A673 (cell line): ENCODE results near the gene U2AF1L4. TPM values are rescaled to one million over a fixed set of nuclear protein-coding genes. Genes with fewer than 3 reads are reported as not detected.

ENCODE experiments used
- BruUV-seq: library from RNA; stranded (reverse); fragments of 400-500 nt; replicated peaks from 2 replicates; lab custom pipeline; 2021; lab: Mats Ljungman, UMichigan
- CTCF ChIA-PET: fragments of 300-600 bp; sonication (Branson Sonifier 250); formaldehyde crosslinking; loops from one replicate; lab custom pipeline; 2022; ENCODE audit warnings: antibody characterized with exemption; lab: Charles Lee
- POLR2A ChIA-PET: fragments of 300-600 bp; sonication (Branson Sonifier 250); formaldehyde crosslinking; loops from one replicate; lab custom pipeline; 2022; ENCODE audit warnings: antibody characterized with exemption; ENCODE audit not compliant: low non-redundant PET; lab: Charles Lee
- DNase-seq: peaks from one replicate; pipeline ENCODE4 v3.0.0-alpha.2; 2015; ENCODE audit warnings: low spot score
- H3K27ac ChIP-seq: fragments of 200-600 bp; sonication (generic); 2 replicates; pipeline ENCODE4 v1.5.1; 2016; ENCODE audit warnings: mixed run types, low read depth, mild to moderate bottlenecking, mixed read lengths, antibody characterized with exemption, low read length; ENCODE audit not compliant: poor library complexity, severe bottlenecking
- H3K27me3 ChIP-seq: fragments of 200-600 bp; sonication (generic); replicated peaks from 2 replicates; pipeline ENCODE4 v1.6.1; 2017; ENCODE audit warnings: mixed run types, low read depth, mild to moderate bottlenecking, mixed read lengths, antibody characterized with exemption, low read length; ENCODE audit not compliant: insufficient read depth, poor library complexity
- H3K36me3 ChIP-seq: fragments of 200-600 bp; sonication (generic); 2 replicates; pipeline ENCODE4 v1.6.1; 2016; ENCODE audit warnings: mixed run types, mild to moderate bottlenecking, mixed read lengths, antibody characterized with exemption, low read length; ENCODE audit not compliant: insufficient read depth, poor library complexity, severe bottlenecking
- H3K4me1 ChIP-seq: fragments of 200-600 bp; sonication (generic); 2 replicates; pipeline ENCODE4 v1.6.1; 2017; ENCODE audit warnings: mixed run types, mild to moderate bottlenecking, mixed read lengths, antibody characterized with exemption, low read length; ENCODE audit not compliant: insufficient read depth, poor library complexity, severe bottlenecking
- H3K4me3 ChIP-seq: fragments of 200-600 bp; sonication (generic); 2 replicates; pipeline ENCODE4 v1.5.1; 2016; ENCODE audit warnings: low read depth, mixed run types, mild to moderate bottlenecking, mixed read lengths, low read length; ENCODE audit not compliant: poor library complexity, severe bottlenecking
- H3K9me3 ChIP-seq: fragments of 200-600 bp; sonication (generic); 2 replicates; pipeline ENCODE4 v1.6.1; 2016; ENCODE audit warnings: mixed run types, low read depth, mild to moderate bottlenecking, mixed read lengths, antibody characterized with exemption, low read length; ENCODE audit not compliant: poor library complexity, severe bottlenecking
- CTCF ChIP-seq: fragments of 300-800, 200-600 bp; sonication (generic); conservative IDR thresholded peaks from 2 replicates; pipeline ENCODE4 v1.5.1; 2017; ENCODE audit warnings: low read depth, mild to moderate bottlenecking, antibody characterized with exemption, low read length, moderate library complexity, mixed read lengths
- EZH2 ChIP-seq: fragments of 200-600 bp; sonication (generic); IDR thresholded peaks from 2 replicates; pipeline ENCODE4 v1.6.1; 2017; ENCODE audit warnings: borderline replicate concordance, low read depth, mild to moderate bottlenecking, mixed read lengths, antibody characterized with exemption, low read length; ENCODE audit not compliant: poor library complexity, severe bottlenecking
- intact Hi-C: fragments of 100-400 bp; cut with micrococcal nuclease; formaldehyde crosslinking; loops from one replicate; pipeline ENCODE4 v1.10.0; 2022; ENCODE audit not compliant: unreplicated experiment
- total RNA-seq: library from RNA; stranded (reverse); gene quantifications from 2 replicates; pipeline ENCODE4 v1.2.3, GENCODE V29; 2021

The U2AF1L4 gene
- total RNA-seq, 1 experiment from 2014 or later, result 21.0 TPM

GRCh38 chr19:35693422-35693821, 51.8 kb downstream of the U2AF1L4 start:
- no peaks in the 10 kb centered on the region for H3K4me1 ChIP-seq
- intact Hi-C loops, result loop anchor here (2.0 to 5.0 kb wide), 2 partner anchors 129 to 239 kb away; no protein-coding TSS in a partner anchor
- ChIA-PET CTCF (interaction anchor here (0.7 kb wide), 1 partner anchor 12 kb away, joined by 4 read pairs; no protein-coding TSS in a partner anchor), POLR2A (no interaction called here)
- H3K27ac ChIP-seq, result no peak overlapping the region
- DNase-seq, result no peak
- BruUV-seq, result no TSS peak
- H3K9me3 ChIP-seq, result no peaks in the 10 kb centered on the region
- no peaks in the 10 kb centered on the region for H3K36me3 ChIP-seq
- H3K27me3 ChIP-seq, result no peaks in the 10 kb centered on the region
- H3K4me3 ChIP-seq, result no peak overlapping the region
- TF ChIP-seq CTCF (no peak), EZH2 (no peak)

Other genes starting within 250 kb of the U2AF1L4 start
- gene DMKN, start 231.8 kb downstream of the U2AF1L4 start, total RNA-seq, result not detected in 2 replicates
- gene SBSN, start 217.1 kb downstream of the U2AF1L4 start, total RNA-seq, result not detected in 2 replicates
- not detected in 2 replicates for gene GAPDHS, start 212.0 kb downstream of the U2AF1L4 start, total RNA-seq
- 105 and 115 TPM in 2 replicates for gene TMEM147, start 199.8 kb downstream of the U2AF1L4 start, total RNA-seq
- gene ATP4A, start 181.8 kb downstream of the U2AF1L4 start, total RNA-seq, result not detected in 2 replicates
- not detected in 2 replicates for gene PMIS2, start 159.2 kb downstream of the U2AF1L4 start, total RNA-seq
- 31.1 and 33.5 TPM in 2 replicates for gene HAUS5, start 132.7 kb downstream of the U2AF1L4 start, total RNA-seq
- gene RBM42, start 116.4 kb downstream of the U2AF1L4 start, total RNA-seq, result 104 and 106 TPM in 2 replicates
- 0.73 and 1.3 TPM in 2 replicates for gene ETV2, start 103.7 kb downstream of the U2AF1L4 start, total RNA-seq
- 456 and 467 TPM in 2 replicates for gene COX6B1, start 97.1 kb downstream of the U2AF1L4 start, total RNA-seq
- gene UPK1A, start 78.9 kb downstream of the U2AF1L4 start, total RNA-seq, result not detected in 2 replicates
- not detected in 2 replicates for gene ZBTB32, start 40.9 kb downstream of the U2AF1L4 start, total RNA-seq
- gene KMT2B, start 27.4 kb downstream of the U2AF1L4 start, total RNA-seq, result 49.1 and 51.0 TPM in 2 replicates
- 4.9 and 5.8 TPM in 2 replicates for gene IGFLR1, start 3.0 kb downstream of the U2AF1L4 start, total RNA-seq
- 58.8 and 67.7 TPM in 2 replicates for gene PSENEN, start 233 bp upstream of the U2AF1L4 start, total RNA-seq
- gene LIN37, start 3.2 kb upstream of the U2AF1L4 start, total RNA-seq, result 11.3 and 13.2 TPM in 2 replicates
- gene HSPB6, start 11.6 kb upstream of the U2AF1L4 start, total RNA-seq, result 0.50 TPM in 1 of 2 replicates, not detected in the other
- 38.4 and 44.8 TPM in 2 replicates for gene PROSER3, start 12.8 kb upstream of the U2AF1L4 start, total RNA-seq
- 39.6 and 49.6 TPM in 2 replicates for gene ARHGAP33, start 30.1 kb upstream of the U2AF1L4 start, total RNA-seq
- not detected in 2 replicates for gene PRODH2, start 67.4 kb upstream of the U2AF1L4 start, total RNA-seq
- gene NPHS1, start 107.1 kb upstream of the U2AF1L4 start, total RNA-seq, result not detected in 2 replicates
- gene KIRREL2, start 111.5 kb upstream of the U2AF1L4 start, total RNA-seq, result 0.15 and 0.17 TPM in 2 replicates
- 13.9 and 14.9 TPM in 2 replicates for gene APLP1, start 123.2 kb upstream of the U2AF1L4 start, total RNA-seq
- gene NFKBID, start 155.1 kb upstream of the U2AF1L4 start, total RNA-seq, result 14.9 and 18.0 TPM in 2 replicates
- gene HCST, start 157.1 kb upstream of the U2AF1L4 start, total RNA-seq, result 4.2 and 4.5 TPM in 2 replicates
- not detected in 2 replicates for gene TYROBP, start 162.9 kb upstream of the U2AF1L4 start, total RNA-seq
- gene LRFN3, start 191.0 kb upstream of the U2AF1L4 start, total RNA-seq, result 14.6 and 15.5 TPM in 2 replicates
- gene SDHAF1, start 249.8 kb upstream of the U2AF1L4 start, total RNA-seq, result 8.9 and 11.0 TPM in 2 replicates